Right lobe of liver (tissue), 6 donors: Measurements from ENCODE around the gene APLF. TPM values are rescaled to one million over a fixed set of nuclear protein-coding genes. Genes with fewer than 3 reads are reported as not detected.
"Not testable (repeated sequence)": the region's sequence is repeated elsewhere in the genome, so short reads cannot be mapped to it uniquely, and the experiment has no call there.

ENCODE experiments used
- ATAC-seq, 4 donors: fragments of 200-7000 bp; cut with Tn5 transposase; one replicate each; pipeline ENCODE4 v1.9.1; 2020; ENCODE audit warnings: mild to moderate bottlenecking in 4 of 4, moderate library complexity in 4 of 4
- DNase-seq, 3 donors: peaks; one replicate each; pipeline ENCODE4 v3.0.0-alpha.2; 2020
- H3K27ac ChIP-seq, 3 donors: fragments of 200-600 bp; one replicate each; pipeline ENCODE4 v1.8.0; 2022
- H3K27me3 ChIP-seq, 2 donors: fragments of 200-600 bp; one replicate each; pipeline ENCODE4 v1.8.0; 2022
- H3K36me3 ChIP-seq, 4 donors: fragments of 200-600 bp; sonication (generic) in 1 of 4; one replicate each; pipeline versions ENCODE4 v1.5.1 to v1.8.0; 2017 to 2022; ENCODE audit warnings: control low read depth in 1 of 4
- H3K4me1 ChIP-seq, 4 donors: fragments of 200-600 bp; sonication (generic) in 1 of 4; one replicate each; pipeline versions ENCODE4 v1.5.1 to v1.8.0; 2017 to 2022; ENCODE audit warnings: control low read depth in 1 of 4
- H3K4me3 ChIP-seq, 3 donors: fragments of 200-600 bp; one replicate each; pipeline ENCODE4 v1.8.0; 2022
- H3K9me3 ChIP-seq, 4 donors: fragments of 200-600 bp; sonication (generic) in 1 of 4; one replicate each; pipeline versions ENCODE4 v1.5.1 to v1.8.0; 2017 to 2022; ENCODE audit warnings: control low read depth in 1 of 4
- POLR2A ChIP-seq: fragments of 450-650 bp; IDR thresholded peaks from one replicate; pipeline ENCODE4 v1.6.1; 2017; ENCODE audit warnings: antibody characterized with exemption, mild to moderate bottlenecking
- WGBS: methylation state at CpG from one replicate; pipeline ENCODE4 v1.1.6; 2018; ENCODE audit warnings: low coverage, low lambda C conversion rate; ENCODE audit not compliant: insufficient coverage; ENCODE audit errors: missing lambda C conversion rate; 5-methylcytosine and 5-hydroxymethylcytosine counted together
- intact Hi-C, 2 donors: fragments of 100-400 bp; cut with DNase I; formaldehyde crosslinking; loops; one replicate each; pipeline versions ENCODE4 v1.11.2 to v1.14.1; 2022
- total RNA-seq, 6 experiments: library from RNA; depleted of rRNA in 2 of 6; stranded (reverse); fragments of >200 nt in 2 of 6; fragmentation: NEBNext Ultra II Directional in 3 of 6; extraction: Animal tissue kit (Norgen Biotek cat#: 25700) in 3 of 6; gene quantifications; one replicate each; pipeline versions ENCODE4 v1.1.0 to v1.2.4, GENCODE V29; 2016 to 2023
- TF ChIP-seq, protein P1 (sequence below), 4 donors: fragments of 200-600 bp in 3 of 4; fragments of 450-650 bp in 1 of 4; IDR thresholded peaks; one replicate each; pipeline versions ENCODE4 v1.5.1 to v1.8.0; 2016 to 2022; ENCODE audit warnings: antibody characterized with exemption in 4 of 4, mild to moderate bottlenecking in 2 of 4
- donor health status: DM: no; HTN: yes; CAD: no.
- donor health status: DM: no; HTN: no; CAD: no.
- donor health status: DM: no; HTN: no; CAD: no.
- donor health status: DM: no; HTN: yes; CAD: no.
- donor health status: DM: no; HTN: yes; CAD: no.

The APLF gene
- total RNA-seq, 6 experiments from 2014 or later: 1.3 to 2.3 (median 1.9) TPM

DNA sequence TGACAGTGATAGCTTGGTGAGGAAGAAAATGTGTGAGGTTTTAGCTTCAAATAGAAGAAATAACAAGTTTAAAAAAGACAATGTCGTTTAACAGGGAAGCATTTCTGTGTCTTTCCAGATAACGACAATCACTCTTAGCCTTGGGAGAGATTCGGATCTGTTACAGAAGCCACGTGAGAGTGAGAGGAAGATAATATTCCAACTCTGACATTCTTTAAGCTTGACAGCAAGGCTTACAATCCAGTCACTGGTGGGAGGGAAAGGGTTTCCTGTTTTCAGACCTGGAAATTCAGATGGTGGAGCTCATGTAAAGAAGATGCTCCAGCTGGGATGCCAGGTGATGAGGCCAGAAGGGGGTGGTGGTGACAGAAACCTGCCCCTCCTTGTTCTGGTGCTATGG, 31.1 kb upstream of the APLF start:
- no peak for ATAC-seq
- no peaks in the 10 kb centered on the region for H3K27me3 ChIP-seq
- DNase-seq: no peak
- TF ChIP-seq, protein P1, sequence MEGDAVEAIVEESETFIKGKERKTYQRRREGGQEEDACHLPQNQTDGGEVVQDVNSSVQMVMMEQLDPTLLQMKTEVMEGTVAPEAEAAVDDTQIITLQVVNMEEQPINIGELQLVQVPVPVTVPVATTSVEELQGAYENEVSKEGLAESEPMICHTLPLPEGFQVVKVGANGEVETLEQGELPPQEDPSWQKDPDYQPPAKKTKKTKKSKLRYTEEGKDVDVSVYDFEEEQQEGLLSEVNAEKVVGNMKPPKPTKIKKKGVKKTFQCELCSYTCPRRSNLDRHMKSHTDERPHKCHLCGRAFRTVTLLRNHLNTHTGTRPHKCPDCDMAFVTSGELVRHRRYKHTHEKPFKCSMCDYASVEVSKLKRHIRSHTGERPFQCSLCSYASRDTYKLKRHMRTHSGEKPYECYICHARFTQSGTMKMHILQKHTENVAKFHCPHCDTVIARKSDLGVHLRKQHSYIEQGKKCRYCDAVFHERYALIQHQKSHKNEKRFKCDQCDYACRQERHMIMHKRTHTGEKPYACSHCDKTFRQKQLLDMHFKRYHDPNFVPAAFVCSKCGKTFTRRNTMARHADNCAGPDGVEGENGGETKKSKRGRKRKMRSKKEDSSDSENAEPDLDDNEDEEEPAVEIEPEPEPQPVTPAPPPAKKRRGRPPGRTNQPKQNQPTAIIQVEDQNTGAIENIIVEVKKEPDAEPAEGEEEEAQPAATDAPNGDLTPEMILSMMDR (IDR thresholded peaks at IDR 0.05): no peak
- no peak for TF ChIP-seq POLR2A
- H3K4me1 ChIP-seq: peaks cover 0 to 28% (median 11%) of the 10 kb centered on the region in 4 donors
- no peak overlapping the region for H3K27ac ChIP-seq
- intact Hi-C loops: loop anchor here in 1 of 2 donors (10.0 kb wide), 1 partner anchor 71 kb away; the partner anchor contains the start of gene PLEK
- no peaks in the 10 kb centered on the region for H3K36me3 ChIP-seq
- 64% methylated on average over 4 of the region's 4 CpGs for WGBS
- H3K4me3 ChIP-seq: no peak overlapping the region
- no peaks in the 10 kb centered on the region for H3K9me3 ChIP-seq

GRCh38 chr2:68438455-68439303, 28.7 kb upstream of the APLF start:
- Histone ChIP-seq H3K4me1 (peaks cover 0 to 25% (median 10%) of the 10 kb centered on the region in 4 donors), H3K36me3 (no peaks in the 10 kb centered on the region), H3K27ac (no peak overlapping the region), H3K9me3 (no peaks in the 10 kb centered on the region), H3K4me3 (no peak overlapping the region), H3K27me3 (no peaks in the 10 kb centered on the region)
- 62% methylated on average over 6 of the region's 7 CpGs for WGBS
- DNase-seq (no peak), ATAC-seq (no peak)
- intact Hi-C loops: loop anchor here in 1 of 2 donors (10.0 kb wide), 1 partner anchor 74 kb away; the partner anchor contains the start of gene PLEK
- TF ChIP-seq POLR2A: no peak
- TF ChIP-seq, protein P1 (IDR thresholded peaks at IDR 0.05): no peak

- no peak for TF ChIP-seq POLR2A
- TF ChIP-seq, protein P1 (IDR thresholded peaks at IDR 0.05): peak; percentile 91 to 98 (median 94)
- DNase-seq (peak; percentile 66 to 85 (median 72)), ATAC-seq (peak; percentile 92 to 95 (median 94))
- H3K27me3 ChIP-seq: no peaks in the 10 kb centered on the region
- no peak overlapping the region for H3K4me3 ChIP-seq
- WGBS: 29% methylated on average over 6 of the region's 6 CpGs
- no peaks in the 10 kb centered on the region for H3K36me3 ChIP-seq
- H3K9me3 ChIP-seq: no peaks in the 10 kb centered on the region
- peak overlapping the region in 2 of 3 donors; percentile 25 to 69 for H3K27ac ChIP-seq
- intact Hi-C loops: loop anchor here in 1 of 2 donors (10.0 kb wide), 1 partner anchor 87 kb away; no protein-coding TSS in a partner anchor
- peaks cover 0 to 15% (median 9%) of the 10 kb centered on the region in 4 donors for H3K4me1 ChIP-seq
Measured at GRCh38 chr2:68441179-68441993, 26.0 kb upstream of the APLF start.

DNA sequence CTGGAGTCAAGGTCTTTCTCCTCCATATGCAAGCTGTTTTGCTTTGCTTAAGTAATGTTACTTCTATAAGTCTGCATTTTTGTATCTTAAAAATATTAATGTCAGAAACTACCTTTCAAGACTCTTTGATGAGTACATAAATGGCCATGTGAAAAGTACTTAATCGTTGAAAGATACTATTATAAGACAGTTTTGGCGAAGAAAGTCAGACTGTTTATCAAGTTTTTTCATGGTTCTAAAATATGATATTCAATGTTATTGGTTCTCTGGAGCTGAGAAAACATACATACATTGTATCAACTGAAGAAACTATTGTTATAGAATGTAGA, 25.4 kb upstream of the APLF start:
- TF ChIP-seq, protein P1 (IDR thresholded peaks at IDR 0.05): no peak
- TF ChIP-seq POLR2A: no peak
- intact Hi-C loops: loop anchor here in 1 of 2 donors (10.0 kb wide), 1 partner anchor 87 kb away; no protein-coding TSS in a partner anchor
- H3K27me3 ChIP-seq: no peaks in the 10 kb centered on the region
- DNase-seq (no peak), ATAC-seq (no peak)
- no peaks in the 10 kb centered on the region for H3K9me3 ChIP-seq
- H3K4me1 ChIP-seq: peaks cover 0 to 15% (median 9%) of the 10 kb centered on the region in 4 donors
- H3K36me3 ChIP-seq: no peaks in the 10 kb centered on the region
- no peak overlapping the region for H3K27ac ChIP-seq
- WGBS: 86% methylated on average over 2 of the region's 2 CpGs
- H3K4me3 ChIP-seq: no peak overlapping the region

- WGBS: 51% methylated on average over 2 of the region's 3 CpGs
- H3K27ac ChIP-seq, H3K27me3 ChIP-seq, ATAC-seq, DNase-seq, H3K9me3 ChIP-seq, H3K4me3 ChIP-seq, H3K36me3 ChIP-seq, H3K4me1 ChIP-seq: not testable (repeated sequence)
- intact Hi-C loops: loop anchor here in 1 of 2 donors (10.0 kb wide), 1 partner anchor 92 kb away; no protein-coding TSS in a partner anchor
Measured at GRCh38 chr2:68446425-68446824, 21.0 kb upstream of the APLF start.
